Esophagus muscularis mucosa (tissue), 4 donors: ENCODE results near the gene CBX1. TPM values are rescaled to one million over a fixed set of nuclear protein-coding genes. Genes with fewer than 3 reads are reported as not detected.

Experiments
- DNase-seq: peaks from one replicate; pipeline ENCODE4 v3.0.0-alpha.2; 2017; ENCODE audit errors: extremely low spot score
- H3K27ac ChIP-seq, 4 donors: fragments of 200-600 bp; sonication (generic); replicated peaks in 1 of 4; 1 replicate in 3 of 4; 2 replicates in 1 of 4; pipeline ENCODE4 v1.5.1; 2016 to 2019; ENCODE audit warnings: mild to moderate bottlenecking in 1 of 4
- H3K27me3 ChIP-seq, 4 donors: fragments of 200-600 bp; sonication (generic); one replicate each; pipeline versions ENCODE4 v1.5.1 to v1.6.0; 2016 to 2019
- H3K36me3 ChIP-seq, 4 donors: fragments of 200-600 bp; sonication (generic); one replicate each; pipeline ENCODE4 v1.5.1; 2016 to 2019
- H3K4me1 ChIP-seq, 4 donors: fragments of 200-600 bp; sonication (generic); one replicate each; pipeline ENCODE4 v1.5.1; 2016 to 2019
- H3K4me3 ChIP-seq, 4 donors: fragments of 200-600 bp; sonication (generic); 1 replicate in 2 of 4; 2 replicates in 2 of 4; pipeline ENCODE4 v1.5.1; 2016 to 2019; ENCODE audit warnings: mild to moderate bottlenecking in 4 of 4, moderate library complexity in 1 of 4
- H3K9me3 ChIP-seq, 4 donors: fragments of 200-600 bp; sonication (generic); 1 replicate in 3 of 4; 2 replicates in 1 of 4; pipeline ENCODE4 v1.5.1; 2016 to 2019
- EP300 ChIP-seq: sonication (generic); formaldehyde crosslinking; IDR thresholded peaks from one replicate; pipeline ENCODE4 v1.6.1; 2017; ENCODE audit warnings: antibody characterized with exemption
- POLR2A ChIP-seq: fragments of 450-650 bp; IDR thresholded peaks from one replicate; pipeline ENCODE4 v1.6.1; 2017; ENCODE audit warnings: antibody characterized with exemption, moderate library complexity, mild to moderate bottlenecking, low read depth
- POLR2AphosphoS5 ChIP-seq, 2 donors: sonication (generic); formaldehyde crosslinking; IDR thresholded peaks; one replicate each; pipeline ENCODE4 v1.6.1; 2017; ENCODE audit warnings: antibody characterized with exemption in 2 of 2
- WGBS: methylation state at CpG from one replicate; pipeline ENCODE4 v1.1.5; 2018; 5-methylcytosine and 5-hydroxymethylcytosine counted together
- intact Hi-C: fragments of 100-400 bp; cut with DNase I; formaldehyde crosslinking; loops from one replicate; pipeline ENCODE4 v1.15.1; 2023
- total RNA-seq, 4 donors: library from RNA; depleted of rRNA; stranded (reverse); fragments of >200 nt; gene quantifications; one replicate each; pipeline versions ENCODE4 v1.1.0 to v1.2.1, GENCODE V29; 2016
- TF ChIP-seq, protein P1 (sequence below), 3 experiments: fragments of 200-600 bp in 2 of 3; fragments of 450-650 bp in 1 of 3; sonication (generic) in 2 of 3; IDR thresholded peaks; one replicate each; pipeline ENCODE4 v1.5.1; 2017 to 2019; ENCODE audit warnings: antibody characterized with exemption in 3 of 3, mild to moderate bottlenecking in 2 of 3, moderate library complexity in 1 of 3

CBX1 gene
- total RNA-seq, 4 donors from 2014 or later = 32.1 to 59.5 (median 39.7) TPM

DNA sequence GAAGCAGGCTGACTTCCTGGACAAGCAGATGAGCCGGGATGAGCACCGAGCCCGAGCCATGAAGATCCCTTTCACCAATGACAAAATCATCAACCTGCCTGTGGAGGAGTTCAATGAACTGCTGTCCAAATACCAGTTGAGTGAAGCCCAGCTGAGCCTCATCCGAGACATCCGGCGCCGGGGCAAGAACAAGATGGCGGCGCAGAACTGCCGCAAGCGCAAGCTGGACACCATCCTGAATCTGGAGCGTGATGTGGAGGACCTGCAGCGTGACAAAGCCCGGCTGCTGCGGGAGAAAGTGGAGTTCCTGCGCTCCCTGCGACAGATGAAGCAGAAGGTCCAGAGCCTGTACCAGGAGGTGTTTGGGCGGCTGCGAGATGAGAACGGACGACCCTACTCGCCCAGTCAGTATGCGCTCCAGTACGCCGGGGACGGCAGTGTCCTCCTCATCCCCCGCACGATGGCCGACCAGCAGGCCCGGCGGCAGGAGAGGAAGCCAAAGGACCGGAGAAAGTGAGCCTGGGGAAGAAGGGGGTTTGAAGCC is 42.1 kb downstream of the CBX1 start:
- Histone ChIP-seq H3K4me3 (no peak overlapping the region), H3K27me3 (no peaks in the 10 kb centered on the region), H3K4me1 (peaks cover 38 to 77% (median 49%) of the 10 kb centered on the region in 4 donors), H3K9me3 (no peaks in the 10 kb centered on the region), H3K36me3 (peaks cover 66 to 97% (median 88%) of the 10 kb centered on the region in 4 donors), H3K27ac (peak overlapping the region in 3 of 4 donors; percentile 11 to 45 (median 31))
- WGBS = 88% methylated on average over 27 of the region's 32 CpGs
- intact Hi-C loops = no loop called here
- DNase-seq = no peak
- TF ChIP-seq POLR2A = no peak
- TF ChIP-seq, protein P1, sequence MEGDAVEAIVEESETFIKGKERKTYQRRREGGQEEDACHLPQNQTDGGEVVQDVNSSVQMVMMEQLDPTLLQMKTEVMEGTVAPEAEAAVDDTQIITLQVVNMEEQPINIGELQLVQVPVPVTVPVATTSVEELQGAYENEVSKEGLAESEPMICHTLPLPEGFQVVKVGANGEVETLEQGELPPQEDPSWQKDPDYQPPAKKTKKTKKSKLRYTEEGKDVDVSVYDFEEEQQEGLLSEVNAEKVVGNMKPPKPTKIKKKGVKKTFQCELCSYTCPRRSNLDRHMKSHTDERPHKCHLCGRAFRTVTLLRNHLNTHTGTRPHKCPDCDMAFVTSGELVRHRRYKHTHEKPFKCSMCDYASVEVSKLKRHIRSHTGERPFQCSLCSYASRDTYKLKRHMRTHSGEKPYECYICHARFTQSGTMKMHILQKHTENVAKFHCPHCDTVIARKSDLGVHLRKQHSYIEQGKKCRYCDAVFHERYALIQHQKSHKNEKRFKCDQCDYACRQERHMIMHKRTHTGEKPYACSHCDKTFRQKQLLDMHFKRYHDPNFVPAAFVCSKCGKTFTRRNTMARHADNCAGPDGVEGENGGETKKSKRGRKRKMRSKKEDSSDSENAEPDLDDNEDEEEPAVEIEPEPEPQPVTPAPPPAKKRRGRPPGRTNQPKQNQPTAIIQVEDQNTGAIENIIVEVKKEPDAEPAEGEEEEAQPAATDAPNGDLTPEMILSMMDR (IDR thresholded peaks at IDR 0.05) = no peak
- no peak for TF ChIP-seq POLR2AphosphoS5 (IDR thresholded peaks at IDR 0.05)
- no peak for TF ChIP-seq EP300

DNA sequence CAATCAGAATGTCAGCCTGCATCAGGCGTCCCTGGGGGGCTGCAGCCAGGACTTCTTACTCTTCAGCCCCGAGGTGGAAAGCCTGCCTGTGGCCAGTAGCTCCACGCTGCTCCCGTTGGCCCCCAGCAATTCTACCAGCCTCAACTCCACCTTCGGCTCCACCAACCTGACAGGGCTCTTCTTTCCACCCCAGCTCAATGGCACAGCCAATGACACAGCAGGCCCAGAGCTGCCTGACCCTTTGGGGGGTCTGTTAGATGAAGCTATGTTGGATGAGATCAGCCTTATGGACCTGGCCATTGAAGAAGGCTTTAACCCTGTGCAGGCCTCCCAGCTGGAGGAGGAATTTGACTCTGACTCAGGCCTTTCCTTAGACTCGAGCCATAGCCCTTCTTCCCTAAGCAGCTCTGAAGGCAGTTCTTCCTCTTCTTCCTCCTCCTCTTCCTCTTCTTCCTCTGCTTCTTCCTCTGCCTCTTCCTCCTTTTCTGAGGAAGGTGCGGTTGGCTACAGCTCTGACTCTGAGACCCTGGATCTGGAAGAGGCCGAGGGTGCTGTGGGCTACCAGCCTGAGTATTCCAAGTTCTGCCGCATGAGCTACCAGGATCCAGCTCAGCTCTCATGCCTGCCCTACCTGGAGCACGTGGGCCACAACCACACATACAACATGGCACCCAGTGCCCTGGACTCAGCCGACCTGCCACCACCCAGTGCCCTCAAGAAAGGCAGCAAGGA is 42.7 kb downstream of the CBX1 start:
- intact Hi-C loops = no loop called here
- no peak overlapping the region for H3K4me3 ChIP-seq
- TF ChIP-seq, protein P1 (IDR thresholded peaks at IDR 0.05) = no peak
- TF ChIP-seq POLR2A (no peak), POLR2AphosphoS5 (IDR thresholded peaks at IDR 0.05) (no peak)
- H3K27ac ChIP-seq = peak overlapping the region in 1 of 4 donors; percentile 14
- WGBS = 76% methylated on average over 11 of the region's 11 CpGs
- no peak for DNase-seq
- H3K4me1 ChIP-seq = peaks cover 45 to 77% (median 51%) of the 10 kb centered on the region in 4 donors
- no peaks in the 10 kb centered on the region for H3K27me3 ChIP-seq
- H3K36me3 ChIP-seq = peaks cover 66 to 92% (median 84%) of the 10 kb centered on the region in 4 donors
- H3K9me3 ChIP-seq = no peaks in the 10 kb centered on the region

DNA sequence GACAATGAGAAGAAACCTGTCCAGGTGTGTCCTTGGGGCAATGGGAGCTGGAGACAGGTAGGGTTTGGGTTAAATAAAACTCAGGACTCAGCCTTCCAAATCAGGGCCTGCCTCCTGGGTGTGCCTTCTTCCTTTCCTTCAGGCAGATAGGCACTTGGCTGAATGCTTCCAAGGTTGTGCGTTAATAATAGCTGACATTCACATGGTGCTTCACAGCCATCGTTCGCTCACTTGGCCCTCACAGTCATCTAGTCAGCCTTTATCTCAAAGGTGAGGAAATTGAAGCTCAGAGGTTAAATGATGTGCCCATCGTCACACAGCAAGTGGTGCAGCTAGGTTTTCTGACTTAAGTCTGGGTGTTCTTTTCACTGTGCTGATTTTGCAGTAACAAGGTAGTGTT is 43.7 kb downstream of the CBX1 start:
- peak overlapping the region in 1 of 4 donors; percentile 39 for H3K27ac ChIP-seq
- no peaks in the 10 kb centered on the region for H3K9me3 ChIP-seq
- intact Hi-C loops = no loop called here
- no peak overlapping the region for H3K4me3 ChIP-seq
- H3K36me3 ChIP-seq = peaks cover 58 to 86% (median 77%) of the 10 kb centered on the region in 4 donors
- TF ChIP-seq POLR2A (no peak), POLR2AphosphoS5 (IDR thresholded peaks at IDR 0.05) (no peak), EP300 (no peak)
- TF ChIP-seq, protein P1 (IDR thresholded peaks at IDR 0.05) = no peak
- no peak for DNase-seq
- peaks cover 54 to 85% (median 59%) of the 10 kb centered on the region in 4 donors for H3K4me1 ChIP-seq
- 81% methylated on average over 4 of the region's 4 CpGs for WGBS
- H3K27me3 ChIP-seq = no peaks in the 10 kb centered on the region

DNA sequence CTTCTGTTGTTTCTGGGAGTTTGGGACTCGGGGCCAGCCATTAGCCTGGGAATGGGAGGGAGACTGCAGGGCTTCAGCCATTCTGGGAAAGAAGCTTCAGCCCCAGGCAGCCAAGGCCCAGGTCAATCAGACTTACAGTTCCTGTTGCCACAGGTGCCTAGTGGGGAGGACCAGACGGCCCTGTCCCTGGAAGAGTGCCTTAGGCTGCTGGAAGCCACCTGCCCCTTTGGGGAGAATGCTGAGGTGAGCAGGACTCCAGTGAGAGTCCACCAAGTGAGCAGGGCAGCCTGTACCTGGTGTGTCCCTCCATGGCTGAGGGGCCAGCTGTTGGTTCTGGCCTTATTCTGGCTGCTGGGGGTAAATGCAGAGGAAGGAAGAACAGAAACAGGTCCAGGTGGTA is 44.4 kb downstream of the CBX1 start:
- intact Hi-C loops = no loop called here
- Histone ChIP-seq H3K36me3 (peaks cover 50 to 84% (median 69%) of the 10 kb centered on the region in 4 donors), H3K4me3 (no peak overlapping the region), H3K27ac (peak overlapping the region in 2 of 4 donors; percentile 39 to 97), H3K27me3 (no peaks in the 10 kb centered on the region), H3K4me1 (peaks cover 61 to 86% (median 64%) of the 10 kb centered on the region in 4 donors), H3K9me3 (no peaks in the 10 kb centered on the region)
- no peak for DNase-seq
- 52% methylated on average over 2 of the region's 2 CpGs for WGBS
- TF ChIP-seq EP300 (no peak), POLR2AphosphoS5 (IDR thresholded peaks at IDR 0.05) (no peak), POLR2A (no peak)

DNA sequence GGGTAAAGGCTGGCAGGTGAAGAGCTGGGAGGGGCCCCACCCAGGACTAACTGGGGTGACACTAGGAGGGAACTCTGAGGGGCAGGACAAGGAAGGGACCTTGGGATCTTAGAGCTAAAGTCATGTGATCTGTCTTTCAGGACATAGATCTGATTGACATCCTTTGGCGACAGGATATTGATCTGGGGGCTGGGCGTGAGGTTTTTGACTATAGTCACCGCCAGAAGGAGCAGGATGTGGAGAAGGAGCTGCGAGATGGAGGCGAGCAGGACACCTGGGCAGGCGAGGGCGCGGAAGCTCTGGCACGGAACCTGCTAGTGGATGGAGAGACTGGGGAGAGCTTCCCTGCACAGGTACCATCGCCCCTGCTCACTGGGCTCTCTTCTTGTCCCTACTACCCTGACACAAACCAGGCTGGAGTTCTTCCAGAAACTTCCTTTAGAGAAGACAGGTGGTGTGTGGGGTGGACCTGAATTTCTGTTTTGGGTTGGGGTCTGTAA is 45.0 kb downstream of the CBX1 start:
- intact Hi-C loops = no loop called here
- H3K4me3 ChIP-seq = no peak overlapping the region
- H3K27ac ChIP-seq = peak overlapping the region in 3 of 4 donors; percentile 8 to 97 (median 63)

More for the DNA sequence above, 45.0 kb downstream of the CBX1 start:
- no peaks in the 10 kb centered on the region for H3K27me3 ChIP-seq
- TF ChIP-seq POLR2A = no peak
- TF ChIP-seq POLR2AphosphoS5 (IDR thresholded peaks at IDR 0.05) = no peak
- TF ChIP-seq EP300 = no peak
- TF ChIP-seq, protein P1 (IDR thresholded peaks at IDR 0.05) = no peak
- 90% methylated on average over 10 of the region's 10 CpGs for WGBS
- peaks cover 66 to 87% (median 68%) of the 10 kb centered on the region in 4 donors for H3K4me1 ChIP-seq
- DNase-seq = no peak
- H3K9me3 ChIP-seq = no peaks in the 10 kb centered on the region
- peaks cover 46 to 82% (median 65%) of the 10 kb centered on the region in 4 donors for H3K36me3 ChIP-seq
